A172 (cell line): ENCODE results near the gene PDIK1L. TPM values are rescaled to one million over a fixed set of nuclear protein-coding genes. Genes with fewer than 3 reads are reported as not detected.

Experiments
- DNase-seq: peaks from one replicate; pipeline ENCODE4 v3.0.0-alpha.2; 2015; ENCODE audit warnings: low spot score
- total RNA-seq: library from RNA; depleted of rRNA; stranded (reverse); fragments of >200 nt; shearing (Covaris generic); gene quantifications from 2 replicates; pipeline ENCODE4 v1.2.3, GENCODE V29; 2014

Gene PDIK1L
- total RNA-seq, 1 experiment from 2014 or later: 4.4 TPM

GRCh38 chr1:26122988-26123973 is 11.7 kb downstream of the PDIK1L start:
- peak; percentile 60 for DNase-seq

GRCh38 chr1:26124418-26125331 is 13.1 kb downstream of the PDIK1L start:
- no peak for DNase-seq

DNA sequence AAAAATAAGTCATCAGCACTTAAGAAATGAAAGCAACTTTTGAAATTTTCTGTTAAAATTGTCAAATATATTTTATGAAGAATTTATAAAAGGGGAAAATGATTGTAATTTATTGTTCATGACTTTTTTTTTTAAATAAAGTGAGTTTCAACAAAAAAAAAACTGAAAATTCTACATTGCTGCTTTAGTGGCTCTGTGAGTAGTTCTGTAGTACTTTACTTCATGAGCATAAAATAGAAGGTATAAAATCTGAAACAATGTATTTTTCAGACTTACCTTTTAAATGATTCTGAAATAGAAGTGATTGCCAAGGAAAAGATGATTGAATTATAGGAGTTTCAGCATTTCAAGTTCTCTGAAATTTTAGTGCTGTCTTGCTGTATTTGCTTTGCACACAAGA is 13.8 kb downstream of the PDIK1L start:
- no peak for DNase-seq

- no peak for DNase-seq
Observed at GRCh38 chr1:26125946-26126320, 14.3 kb downstream of the PDIK1L start.

- DNase-seq: peak; percentile 76
Observed at GRCh38 chr1:26126321-26127084, 14.9 kb downstream of the PDIK1L start.

DNA sequence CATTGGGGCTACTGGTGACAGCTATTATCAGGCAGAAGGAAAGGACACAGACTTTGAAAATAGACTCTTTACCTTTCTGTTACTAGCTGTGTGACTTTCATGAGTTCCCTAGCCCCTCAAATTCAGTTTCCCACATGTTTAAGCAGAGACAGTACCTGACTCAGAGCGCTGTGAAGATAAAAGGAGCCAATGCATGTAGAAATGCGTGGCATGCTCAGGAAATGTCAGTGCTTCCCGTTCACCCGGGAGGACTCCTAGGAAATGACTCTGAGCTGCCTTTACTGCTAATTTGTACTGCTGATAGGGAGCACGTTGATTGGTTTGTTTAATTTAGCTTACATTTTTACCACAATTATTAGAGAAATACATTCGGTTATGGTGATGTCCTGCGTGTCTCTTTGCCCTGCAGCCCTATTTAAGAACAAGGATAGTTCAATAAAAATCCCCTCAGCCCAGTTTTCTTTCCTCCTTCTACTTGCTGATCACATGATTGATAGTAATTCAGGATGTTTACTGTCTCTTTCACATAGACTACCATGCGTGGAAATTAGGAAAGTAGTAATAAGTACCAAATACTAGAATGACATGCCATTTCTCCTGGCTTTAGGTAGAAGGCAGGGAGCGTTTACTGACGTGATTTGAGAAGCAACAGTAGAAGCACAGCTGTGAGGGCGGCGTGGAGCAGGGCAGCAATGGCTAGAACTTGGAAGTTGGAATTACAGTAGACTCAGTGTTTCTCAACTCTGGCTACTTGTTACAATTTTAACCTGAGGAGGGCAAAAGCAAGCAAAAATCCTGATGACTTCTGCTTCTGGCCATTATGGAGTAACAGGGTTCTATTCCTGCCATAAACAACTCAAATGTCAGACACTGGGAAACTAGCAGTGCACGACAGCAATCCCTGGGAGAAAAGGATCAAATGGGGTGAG is 15.9 kb downstream of the PDIK1L start:
- DNase-seq: no peak

GRCh38 chr1:26129778-26130177 is 18.2 kb downstream of the PDIK1L start:
- DNase-seq: no peak

DNA sequence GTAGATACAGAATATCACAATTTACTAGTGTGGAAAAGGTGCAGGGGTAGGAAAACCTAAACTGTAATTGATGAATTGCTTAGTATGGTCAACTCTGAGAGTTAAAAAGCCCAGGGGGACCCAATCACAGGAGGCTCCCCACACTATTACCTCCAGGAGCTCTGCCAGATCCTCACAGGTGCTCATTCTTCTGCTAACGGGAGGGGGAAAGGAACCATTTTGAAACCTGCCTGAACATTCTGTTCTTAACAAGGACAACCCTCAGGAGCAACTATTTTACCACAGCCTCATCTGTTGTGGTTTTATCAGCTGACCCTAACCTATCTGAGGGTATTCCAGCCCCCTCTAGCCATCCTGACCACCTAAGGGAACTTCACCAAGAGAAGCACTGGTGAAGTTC is 19.1 kb downstream of the PDIK1L start:
- no peak for DNase-seq

GRCh38 chr1:26132128-26132833 is 20.7 kb downstream of the PDIK1L start:
- DNase-seq: peak; percentile 37

DNA sequence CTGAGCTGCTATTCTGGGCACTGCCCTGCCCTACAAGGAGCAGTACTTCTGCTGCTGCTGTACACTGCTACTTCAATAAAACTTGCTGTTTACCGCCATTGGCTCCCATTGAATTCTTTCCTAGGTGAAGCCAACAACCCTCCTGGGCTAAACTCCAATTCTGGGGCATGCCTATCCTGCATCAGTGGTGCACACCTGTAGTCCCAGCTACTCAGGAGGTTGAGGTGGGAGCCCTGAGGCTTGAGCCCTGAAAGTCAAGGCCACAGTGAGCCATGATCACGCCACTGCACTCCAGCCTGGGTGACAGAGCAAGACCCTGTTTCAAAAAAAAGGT is 21.2 kb downstream of the PDIK1L start:
- DNase-seq: no peak

- no peak for DNase-seq
Observed at GRCh38 chr1:26134466-26134865, 22.8 kb downstream of the PDIK1L start.

DNA sequence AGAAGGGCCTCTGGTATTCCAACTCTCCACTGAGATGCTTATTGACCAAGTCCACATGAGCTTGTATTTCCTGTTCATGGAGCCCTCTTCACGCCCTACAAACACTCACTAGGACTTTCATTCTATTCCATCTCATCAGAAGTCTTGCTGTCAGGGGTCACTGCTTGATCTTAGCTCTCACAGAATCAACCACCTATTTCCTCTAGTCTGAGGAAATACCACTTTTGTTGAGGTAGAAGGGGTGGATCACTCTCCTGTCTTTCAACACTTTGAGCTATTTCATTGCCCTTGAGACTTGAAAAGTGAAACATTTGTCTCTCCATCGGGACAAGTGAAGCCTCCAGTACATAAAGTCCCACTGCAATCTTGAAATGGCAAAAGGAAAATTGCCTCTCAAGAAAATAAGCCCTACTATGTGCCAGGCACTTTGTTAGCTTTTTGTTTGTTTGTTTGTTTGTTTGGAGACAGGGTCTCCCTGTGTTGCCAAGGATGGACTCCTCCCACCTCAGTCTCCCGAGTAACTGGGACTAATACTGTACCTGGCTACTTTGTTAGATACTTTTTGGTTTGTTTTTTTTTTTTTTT is 27.4 kb downstream of the PDIK1L start:
- no peak for DNase-seq

DNA sequence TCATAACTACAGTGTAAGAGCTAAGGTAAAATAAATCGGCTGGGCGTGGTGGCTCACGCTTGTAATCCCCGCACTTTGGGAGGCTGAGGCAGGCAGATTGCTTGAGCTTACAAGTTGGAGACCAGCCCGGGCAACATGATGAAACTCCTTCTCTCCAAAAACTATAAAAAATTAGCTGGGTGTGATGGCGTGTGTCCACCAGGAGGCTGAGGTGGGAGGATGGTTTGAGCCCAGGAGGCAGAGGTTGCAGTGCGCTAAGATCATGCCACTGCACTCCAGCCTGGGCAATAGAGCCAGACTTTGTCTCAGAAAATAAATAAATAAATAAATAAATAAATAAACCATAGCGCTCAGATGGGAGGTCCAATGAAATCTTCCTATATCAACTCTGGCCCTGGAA is 30.5 kb downstream of the PDIK1L start:
- DNase-seq: no peak

DNA sequence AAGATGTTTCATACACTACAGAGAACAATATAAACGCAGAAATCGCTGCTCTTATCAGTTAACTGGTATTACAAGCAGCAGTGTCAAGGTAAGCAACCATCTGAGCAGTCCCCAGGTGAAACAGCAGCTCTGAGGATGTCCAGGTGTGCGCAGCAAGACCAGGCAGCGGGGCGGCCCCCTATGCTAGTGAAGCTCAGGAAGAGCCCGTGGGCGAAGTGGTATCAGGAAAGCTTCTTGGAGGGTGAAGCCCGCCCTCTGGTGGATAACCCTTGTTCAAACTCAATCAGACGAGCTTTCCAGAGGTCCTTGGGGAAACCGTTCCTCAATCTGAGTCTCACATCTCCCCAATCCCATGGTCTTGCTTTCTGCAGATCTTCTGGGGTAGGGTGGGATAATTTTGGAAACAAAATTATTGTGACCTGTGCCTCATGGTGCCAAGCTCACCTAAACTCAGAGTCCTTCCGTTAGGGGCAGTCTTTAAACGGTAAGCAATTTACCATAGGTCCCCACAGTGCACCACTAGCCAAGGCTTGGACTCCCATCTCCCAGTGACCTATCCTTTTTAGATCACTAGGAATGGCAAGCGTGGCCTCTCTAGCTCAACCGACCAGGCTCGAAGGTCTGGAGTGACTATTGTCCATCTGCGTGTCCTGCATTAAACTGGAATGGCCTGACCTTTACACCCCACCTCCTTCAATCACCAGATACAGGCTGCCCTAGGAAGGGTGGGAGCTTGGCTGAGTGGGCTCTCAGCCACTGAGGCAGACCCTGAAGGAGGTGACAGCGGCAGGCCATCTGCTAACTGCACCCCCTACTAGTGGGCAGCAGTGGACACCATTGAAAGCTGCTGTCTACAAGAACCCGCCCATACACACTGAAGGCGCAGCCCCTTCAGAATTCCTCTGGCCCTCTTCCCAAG is 33.7 kb downstream of the PDIK1L start:
- peak; percentile 65 for DNase-seq

DNA sequence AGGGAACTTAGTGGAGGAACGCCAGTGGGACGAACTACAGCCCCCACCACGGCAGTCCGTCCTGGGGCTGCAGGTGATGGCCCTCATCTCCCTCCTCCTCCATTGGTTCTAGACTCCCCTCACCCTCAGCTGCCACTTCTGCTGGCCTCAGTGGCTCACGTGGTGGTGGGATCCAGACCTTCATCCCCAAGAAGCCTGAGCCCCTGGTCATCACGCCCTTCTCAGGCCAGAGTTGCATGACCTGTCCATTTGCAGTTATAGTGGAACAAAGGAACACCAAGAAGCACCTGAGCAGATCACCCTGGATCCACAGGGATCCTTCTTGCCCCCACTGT is 34.3 kb downstream of the PDIK1L start:
- no peak for DNase-seq

- no peak for DNase-seq
Observed at GRCh38 chr1:26148887-26149286, 37.3 kb downstream of the PDIK1L start.

DNA sequence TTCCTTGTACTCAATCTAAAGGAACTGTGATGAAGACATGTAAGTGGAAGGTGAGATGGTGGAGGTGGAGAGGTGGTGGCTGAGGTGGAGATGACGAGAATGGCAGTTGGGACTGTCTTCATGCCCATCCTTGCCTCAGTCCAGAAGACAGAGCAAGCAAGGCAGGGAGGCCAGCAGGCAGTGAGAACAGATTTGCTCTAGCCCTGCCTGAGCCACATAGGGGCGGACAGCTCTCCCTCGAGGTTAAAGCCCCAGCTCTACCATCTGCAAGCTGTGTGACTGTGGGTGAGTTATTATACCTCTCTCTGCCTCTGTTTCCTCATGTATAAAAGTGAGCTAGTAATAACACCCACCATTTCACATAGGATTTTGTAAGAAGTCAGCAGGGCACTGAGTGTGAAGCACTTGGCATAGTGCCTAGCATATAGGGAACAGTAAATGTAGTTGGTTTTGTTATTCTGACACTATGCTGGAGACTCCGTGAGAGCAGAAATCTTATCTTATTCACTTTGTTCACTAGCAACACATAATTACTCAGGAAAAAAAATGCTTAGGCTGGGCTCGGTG is 42.4 kb downstream of the PDIK1L start:
- DNase-seq: no peak

- DNase-seq: no peak
Observed at GRCh38 chr1:26154750-26155149, 43.1 kb downstream of the PDIK1L start.
